ENCODE measurements around the gene KIF3A.

KIF3A gene

DNA sequence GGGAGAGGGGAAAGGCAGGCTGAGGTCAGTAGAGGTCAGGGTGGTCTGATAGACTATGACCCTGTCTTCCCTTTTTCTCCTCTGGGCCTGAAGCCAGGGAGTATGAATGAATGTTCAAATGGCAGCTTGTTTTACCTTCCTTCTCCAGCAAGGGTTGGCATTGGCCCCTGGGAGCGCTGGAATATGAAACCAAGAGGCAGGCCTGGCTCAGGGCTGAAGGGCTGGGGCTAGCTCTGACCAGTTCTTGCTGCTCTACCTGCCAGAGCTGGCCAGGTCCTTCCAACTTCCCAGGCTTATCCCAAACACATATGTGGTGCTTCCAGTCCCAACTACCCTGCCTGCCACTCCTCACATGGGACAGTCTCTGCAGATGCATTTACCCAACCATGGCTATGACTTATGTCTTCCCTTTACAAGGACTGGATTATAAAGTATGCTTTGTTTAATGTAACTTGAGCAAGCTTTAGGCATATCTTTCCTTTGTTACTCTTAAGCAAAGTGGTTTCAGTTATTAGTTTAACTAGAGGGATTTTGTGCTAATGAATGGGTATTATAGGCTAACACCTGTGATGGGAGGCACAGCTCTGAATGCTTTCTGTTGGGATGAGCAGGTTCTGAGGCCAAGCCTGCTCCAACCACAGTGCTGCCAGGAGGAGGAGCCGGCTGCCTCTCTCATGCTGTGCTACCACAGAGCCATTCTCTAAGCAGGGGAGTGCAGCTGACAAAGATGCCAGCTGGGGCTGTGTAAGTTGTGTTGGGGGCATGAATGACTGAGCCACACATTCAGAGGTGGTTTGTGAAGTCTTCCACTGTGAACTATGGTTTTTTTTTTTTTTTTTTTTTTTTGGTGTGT lies 16.0 kb upstream of the KIF3A start:
- DNase-seq (ENCODE audit: low spot score): peak; percentile 78

- DNase-seq (ENCODE audit: low spot score): no peak
Measured at GRCh38 chr5:132752581-132753125, 15.3 kb upstream of the KIF3A start.

- DNase-seq (ENCODE audit: low spot score): no peak
Measured at GRCh38 chr5:132751971-132752580, 14.7 kb upstream of the KIF3A start.

DNA sequence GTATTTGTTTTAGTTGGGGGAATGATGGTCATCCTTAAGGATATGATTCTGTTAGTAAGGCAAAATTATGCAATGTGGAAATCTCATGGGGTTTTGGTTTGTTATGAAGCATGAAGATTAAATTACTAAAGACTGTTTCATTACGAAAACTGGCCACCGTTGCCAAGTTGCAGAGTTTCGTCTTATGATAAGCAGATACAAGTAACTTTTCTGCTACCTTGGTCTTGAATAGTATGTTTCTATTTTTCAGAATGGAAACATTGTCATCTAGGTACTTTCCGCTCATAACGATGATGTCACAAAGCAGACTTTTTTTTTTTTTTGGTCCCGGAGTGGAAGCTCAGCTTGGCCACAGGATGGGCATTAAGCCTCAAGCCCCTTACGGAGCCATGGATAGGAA lies 14.1 kb upstream of the KIF3A start:
- DNase-seq (ENCODE audit: low spot score): no peak

- DNase-seq (ENCODE audit: low spot score): no peak
Measured at GRCh38 chr5:132750471-132751230, 13.3 kb upstream of the KIF3A start.

- no peak for DNase-seq (ENCODE audit: low spot score)
Measured at GRCh38 chr5:132749506-132749905, 12.2 kb upstream of the KIF3A start.

DNA sequence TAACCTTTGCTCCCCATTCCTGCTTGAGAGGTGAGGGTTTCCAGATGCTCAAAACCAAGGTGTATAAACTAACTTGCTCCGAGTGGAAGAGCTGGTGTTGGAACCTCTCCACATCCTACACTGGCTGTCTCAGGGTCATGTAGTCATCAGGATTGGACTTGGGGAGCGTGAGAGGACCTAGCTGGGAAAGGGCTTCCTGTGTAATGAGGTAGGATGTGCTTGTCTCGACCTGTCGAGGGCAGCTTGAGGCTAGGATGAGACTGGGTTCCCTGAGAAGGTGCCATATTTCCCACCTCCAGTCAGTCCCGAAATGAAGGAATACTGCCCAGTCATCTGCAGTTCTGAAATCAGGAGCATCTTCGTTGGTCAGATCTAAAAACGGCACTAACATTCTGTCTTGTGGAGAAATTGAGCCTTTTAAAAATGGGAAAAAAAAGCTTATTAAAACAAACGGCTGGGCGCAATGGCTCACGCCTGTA lies 11.2 kb upstream of the KIF3A start:
- DNase-seq (ENCODE audit: low spot score): no peak

DNA sequence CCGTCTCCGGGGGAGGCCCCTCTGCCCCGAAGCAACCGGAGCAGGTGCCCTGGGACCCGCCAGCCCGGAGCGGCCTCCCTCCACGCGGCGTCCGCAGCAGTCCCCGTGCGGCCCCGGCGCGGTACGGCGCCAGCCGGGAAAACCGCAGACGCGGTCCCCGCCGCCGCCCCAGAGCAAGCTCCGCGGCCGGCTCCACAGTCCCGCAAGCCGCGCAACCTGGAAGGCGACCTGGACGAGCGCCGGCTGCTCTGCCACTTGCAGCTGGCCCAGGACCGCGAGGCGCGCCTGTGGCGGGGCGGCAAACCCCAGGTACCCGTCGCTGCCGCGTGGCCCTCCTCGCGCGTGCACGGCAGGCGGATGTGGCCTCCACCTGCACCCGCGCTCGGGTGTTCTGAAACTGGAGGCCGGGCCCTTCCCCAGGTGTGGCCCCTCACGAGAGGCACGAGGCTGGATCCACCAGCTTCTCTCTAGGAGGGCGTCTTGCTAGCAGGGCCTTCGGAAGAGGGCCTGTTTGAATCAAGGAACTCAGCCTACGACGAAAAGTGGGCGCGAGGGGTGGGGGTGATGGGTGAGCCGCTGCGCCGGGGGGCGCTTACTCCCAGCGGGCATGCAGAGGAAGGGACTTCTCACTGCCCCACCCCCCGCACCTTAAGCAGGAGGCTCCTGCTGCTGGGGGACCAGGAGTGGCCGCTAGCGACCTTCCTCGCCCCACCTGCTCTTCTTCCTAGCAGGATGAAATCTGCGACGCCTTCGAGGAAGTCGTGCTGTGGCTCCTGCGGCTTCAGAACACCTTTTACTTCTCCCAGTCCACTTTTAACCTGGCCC lies 10.5 kb upstream of the KIF3A start:
- DNase-seq (ENCODE audit: low spot score): peak; percentile 61

- DNase-seq (ENCODE audit: low spot score): peak; percentile 72
Measured at GRCh38 chr5:132746954-132747615, 9.7 kb upstream of the KIF3A start, which contains the start of gene CCNI2. Gene CCNI2 (plus strand): TSS chr5:132747426. CDS start chr5:132747496, 70 bp downstream.

GRCh38 chr5:132746592-132746953 lies 9.2 kb upstream of the KIF3A start:
- DNase-seq (ENCODE audit: low spot score): no peak

GRCh38 chr5:132744659-132745058 lies 7.3 kb upstream of the KIF3A start:
- DNase-seq (ENCODE audit: low spot score): no peak

DNA sequence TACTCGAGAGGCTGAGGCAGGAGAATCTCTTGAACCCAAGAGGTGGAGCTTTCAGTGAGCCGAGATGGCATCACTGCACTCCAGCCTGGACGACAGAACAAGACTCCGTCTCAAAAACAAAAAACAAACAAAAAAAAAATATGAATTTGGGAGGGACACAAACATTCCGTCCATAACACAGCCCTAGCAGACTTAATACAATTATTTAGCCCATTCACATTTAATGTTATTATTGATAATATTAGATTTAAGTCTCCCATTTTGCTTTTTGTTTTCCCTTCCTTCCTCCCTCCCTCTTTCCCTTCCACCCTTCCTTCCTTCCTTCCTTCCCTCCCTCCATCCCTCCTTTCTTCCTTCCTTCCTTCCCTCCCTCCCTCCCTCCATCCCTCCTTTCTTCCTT lies 5.3 kb upstream of the KIF3A start:
- DNase-seq (ENCODE audit: low spot score): no peak

- DNase-seq (ENCODE audit: low spot score): no peak
Measured at GRCh38 chr5:132742158-132742557, 4.8 kb upstream of the KIF3A start.

- no peak for DNase-seq (ENCODE audit: low spot score)
Measured at GRCh38 chr5:132739232-132739631, 1.9 kb upstream of the KIF3A start.

DNA sequence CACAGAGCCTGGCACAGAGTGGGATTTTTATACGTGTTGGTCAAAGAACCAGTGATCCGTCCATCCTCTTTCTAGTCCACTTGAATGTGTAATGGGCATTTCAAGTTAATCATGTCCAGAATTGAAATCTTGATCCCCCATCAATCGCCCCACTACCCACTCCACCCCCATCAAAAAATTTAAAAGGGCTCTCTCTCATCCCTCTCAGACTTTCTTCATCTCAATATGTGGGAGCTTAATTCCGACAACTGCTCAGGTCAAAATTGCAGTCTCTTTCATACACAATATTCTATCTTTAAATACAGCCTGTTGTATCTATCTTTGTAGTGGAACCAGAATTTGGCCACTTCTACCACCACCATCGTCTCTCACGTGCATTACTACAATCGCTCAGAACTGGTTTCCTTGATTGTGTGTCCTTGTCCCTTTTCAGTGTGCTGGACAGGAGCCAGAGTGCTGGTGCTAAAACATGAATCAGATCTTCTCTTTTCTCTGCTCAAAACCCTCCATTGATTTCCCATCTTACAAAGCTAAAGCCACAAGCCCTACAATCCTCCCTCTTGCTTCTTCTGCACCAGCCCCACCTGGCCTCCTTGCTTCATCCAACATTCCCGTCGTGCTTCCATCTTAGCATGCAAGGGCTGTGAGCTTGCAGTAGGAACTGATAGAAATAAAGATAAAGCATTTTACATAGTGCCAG lies 786 bp upstream of the KIF3A start:
- DNase-seq (ENCODE audit: low spot score): no peak

- DNase-seq (ENCODE audit: low spot score): no peak
Measured at GRCh38 chr5:132734687-132735086, 2.7 kb downstream of the KIF3A start.

DNA sequence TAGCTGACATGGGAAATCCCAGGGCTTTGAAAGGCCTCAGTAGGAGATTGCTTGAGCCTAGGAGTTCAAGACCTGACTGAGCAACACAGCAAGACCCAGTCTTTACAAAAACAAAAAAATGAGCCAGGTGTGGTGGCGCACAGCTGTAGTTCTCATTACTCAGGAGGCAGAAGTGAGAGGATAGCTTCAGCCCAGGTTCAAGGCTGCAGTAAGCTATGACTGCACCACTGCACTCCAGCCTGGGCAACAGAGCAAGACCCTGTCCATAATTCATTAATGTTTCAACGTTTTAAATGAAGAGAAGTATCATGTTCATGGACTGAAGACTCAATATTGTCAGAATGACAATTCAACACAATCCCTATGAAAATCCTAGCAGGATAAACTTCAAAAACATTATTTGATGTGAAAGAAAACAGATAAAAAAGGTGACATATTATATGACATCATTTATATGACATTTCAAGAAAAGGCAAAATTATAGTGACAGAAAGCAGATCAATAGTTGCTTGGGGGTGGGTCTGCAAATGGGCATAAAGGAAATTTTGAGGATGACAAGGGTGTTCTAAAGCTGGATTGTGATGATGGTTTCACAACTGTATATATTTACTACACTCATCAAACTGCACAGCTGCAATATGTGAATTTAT lies 3.7 kb downstream of the KIF3A start:
- no peak for DNase-seq (ENCODE audit: low spot score)

GRCh38 chr5:132729896-132730295 lies 7.5 kb downstream of the KIF3A start:
- no peak for DNase-seq (ENCODE audit: low spot score)

GRCh38 chr5:132725745-132726144 lies 11.6 kb downstream of the KIF3A start:
- no peak for DNase-seq (ENCODE audit: low spot score)

Measured in iPS-NIHi11 (cell line).